ENCODE results near the gene ABHD14A.
A peak's percentile ranks its signal among the peaks of the same experiment; 100 is the strongest.

ABHD14A gene

DNA sequence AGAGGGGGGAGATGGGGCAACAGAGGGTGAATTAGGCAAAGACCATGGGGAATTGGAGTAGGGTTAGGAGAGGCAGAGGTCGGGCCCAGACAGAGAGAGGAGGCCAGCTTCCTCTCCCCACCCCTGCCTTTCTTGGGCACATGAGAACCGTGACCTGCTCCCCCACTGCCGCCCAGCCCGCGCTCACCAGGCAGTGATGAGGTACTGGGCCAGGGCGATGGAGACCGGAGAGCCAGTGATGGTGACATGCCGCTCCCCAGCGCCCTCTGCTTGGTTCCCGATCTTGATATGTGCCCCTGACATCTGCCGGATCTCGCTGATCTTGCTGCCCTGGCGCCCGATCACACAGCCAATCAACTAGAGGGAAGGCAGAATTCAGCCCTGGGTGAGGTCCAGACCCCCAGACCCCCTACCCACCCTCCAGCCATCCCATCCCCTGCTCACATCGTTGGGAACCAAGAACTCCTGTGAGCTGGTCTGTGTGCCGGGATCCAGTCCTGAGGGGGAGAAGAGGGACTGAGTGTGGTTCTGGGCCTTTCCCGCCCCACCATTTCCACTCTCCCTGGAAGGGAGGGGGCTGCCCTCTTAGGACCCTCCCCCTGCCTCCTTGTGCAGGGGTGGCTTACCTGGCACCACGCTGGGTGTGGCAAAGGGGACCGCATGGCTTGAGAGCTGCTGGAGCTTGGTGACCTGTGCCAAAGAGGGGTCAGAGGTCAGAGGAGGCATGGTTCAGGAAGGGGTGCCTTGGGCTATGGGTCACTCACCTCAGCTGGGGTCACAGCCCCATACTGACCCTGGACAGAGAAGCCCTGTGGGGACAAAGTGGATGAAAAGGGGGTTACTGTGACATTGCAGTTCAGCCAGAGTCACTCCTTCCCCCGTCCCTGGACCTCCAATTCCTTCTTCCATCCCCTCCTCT lies 16.0 kb upstream of the ABHD14A start:
- DNase-seq, result no peak

- no peak for DNase-seq
Observed at GRCh38 chr3:51959651-51960050, 15.2 kb upstream of the ABHD14A start.

- no peak for DNase-seq
Observed at GRCh38 chr3:51960386-51960785, 14.5 kb upstream of the ABHD14A start.

GRCh38 chr3:51961011-51961410 lies 13.9 kb upstream of the ABHD14A start:
- DNase-seq, result no peak

GRCh38 chr3:51961602-51962569 lies 13.0 kb upstream of the ABHD14A start:
- DNase-seq, result no peak

DNA sequence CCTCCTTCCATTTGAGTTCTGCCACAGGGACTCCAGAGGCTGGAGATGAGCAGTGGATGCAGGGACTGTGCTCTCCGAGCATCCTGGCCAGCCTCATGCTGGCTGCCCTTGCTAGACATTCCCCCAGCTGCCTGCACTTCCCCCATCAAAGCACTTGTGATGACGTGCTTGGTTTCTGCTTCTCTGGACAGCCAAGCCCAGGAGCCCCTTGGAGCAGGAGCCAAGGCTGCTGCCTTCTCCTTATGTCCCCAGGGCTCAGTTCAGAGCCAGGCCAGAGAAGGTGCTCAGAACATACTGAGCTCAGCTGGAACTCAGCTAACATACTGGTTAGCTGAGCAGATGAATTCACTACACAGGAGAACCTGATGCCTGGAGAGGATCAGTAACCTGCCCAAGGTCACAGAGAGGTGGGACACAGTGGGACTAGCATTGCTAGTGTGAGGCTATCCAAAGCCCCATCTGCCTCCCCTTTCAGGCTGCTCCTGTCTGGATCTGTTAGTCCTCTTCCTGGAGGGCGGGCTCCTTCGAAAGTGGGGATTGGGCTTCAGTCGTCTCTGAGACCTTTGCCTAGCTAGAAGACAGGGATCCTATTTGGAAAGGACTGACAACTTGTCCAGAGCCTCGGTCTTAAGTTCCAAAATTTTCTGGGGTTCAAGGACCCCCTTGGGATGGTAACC lies 11.9 kb upstream of the ABHD14A start:
- no peak for DNase-seq

DNA sequence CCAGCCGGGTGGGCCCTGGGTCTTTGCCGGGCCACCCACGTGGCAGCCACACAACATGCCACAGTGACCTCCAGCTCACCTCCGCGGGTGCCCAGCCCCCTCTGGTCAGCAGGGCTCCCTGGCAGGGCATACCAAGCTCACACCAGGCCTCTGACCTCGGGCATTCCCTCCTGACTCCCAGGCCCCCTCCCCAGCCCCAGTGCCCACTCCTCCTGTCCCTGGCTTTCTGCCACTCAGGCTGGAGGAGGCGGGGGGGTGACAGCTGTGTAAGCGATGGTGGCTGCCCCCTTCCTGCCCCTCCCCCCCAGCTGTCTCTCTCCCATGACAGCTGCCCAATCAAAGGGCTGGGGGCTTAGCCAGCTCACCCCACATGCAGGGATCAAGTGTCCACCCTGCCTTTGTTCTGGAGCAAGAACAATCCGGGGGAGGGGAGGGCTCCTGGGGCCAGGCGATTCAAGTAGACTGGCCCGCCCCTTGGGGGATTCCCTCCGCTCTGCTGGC lies 10.9 kb upstream of the ABHD14A start:
- DNase-seq, result no peak

GRCh38 chr3:51964521-51964920 lies 10.3 kb upstream of the ABHD14A start:
- no peak for DNase-seq

DNA sequence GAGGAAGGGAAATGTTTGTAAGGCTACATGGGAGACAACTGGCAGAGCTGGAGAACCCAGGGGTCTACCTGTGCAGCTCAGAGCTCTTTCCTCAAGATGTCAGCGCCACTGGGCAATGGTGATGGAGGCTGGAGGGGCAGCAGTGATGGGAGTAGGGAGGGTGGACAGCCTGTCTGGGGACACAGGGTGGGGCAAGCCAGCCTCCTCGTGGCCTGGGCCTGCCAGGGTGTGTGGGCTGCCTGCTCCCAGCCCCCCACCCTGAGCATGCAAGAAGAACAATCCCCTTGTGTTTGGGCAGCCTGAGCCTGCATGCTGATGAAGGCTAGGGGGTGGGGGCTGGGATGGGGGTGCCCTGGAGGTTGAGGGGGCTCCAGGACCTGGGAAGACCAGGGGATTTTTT lies 8.8 kb upstream of the ABHD14A start:
- no peak for DNase-seq

DNA sequence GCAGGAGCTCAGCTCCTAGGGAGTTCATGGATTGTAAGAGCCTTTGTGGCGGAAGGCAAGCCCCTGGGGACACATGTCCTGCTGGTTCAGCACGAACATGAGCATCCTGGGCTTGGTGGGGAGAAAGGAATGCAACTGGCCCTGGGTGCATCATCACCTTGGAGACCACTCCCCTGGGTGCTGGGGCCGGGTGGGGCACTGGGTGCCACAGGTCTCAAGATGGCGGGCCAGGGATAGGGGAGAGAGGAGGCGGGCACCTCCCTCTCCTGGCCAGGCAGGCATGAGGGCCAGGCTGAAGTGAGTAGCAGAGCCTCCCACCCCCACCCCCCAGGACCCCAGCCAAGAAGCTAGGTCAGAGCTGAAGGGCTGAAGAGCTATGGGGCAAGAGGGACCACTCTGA lies 8.4 kb upstream of the ABHD14A start:
- no peak for DNase-seq

- DNase-seq, result no peak
Observed at GRCh38 chr3:51966922-51967383, 7.9 kb upstream of the ABHD14A start.

- DNase-seq, result peak; percentile 71
Observed at GRCh38 chr3:51967384-51968169, 7.3 kb upstream of the ABHD14A start, which contains the start of gene PCBP4. Gene PCBP4 (minus strand): TSS chr3:51967454. CDS start chr3:51961240, 6,214 bp downstream.

GRCh38 chr3:51968170-51968775 lies 6.6 kb upstream of the ABHD14A start:
- peak; percentile 28 for DNase-seq

DNA sequence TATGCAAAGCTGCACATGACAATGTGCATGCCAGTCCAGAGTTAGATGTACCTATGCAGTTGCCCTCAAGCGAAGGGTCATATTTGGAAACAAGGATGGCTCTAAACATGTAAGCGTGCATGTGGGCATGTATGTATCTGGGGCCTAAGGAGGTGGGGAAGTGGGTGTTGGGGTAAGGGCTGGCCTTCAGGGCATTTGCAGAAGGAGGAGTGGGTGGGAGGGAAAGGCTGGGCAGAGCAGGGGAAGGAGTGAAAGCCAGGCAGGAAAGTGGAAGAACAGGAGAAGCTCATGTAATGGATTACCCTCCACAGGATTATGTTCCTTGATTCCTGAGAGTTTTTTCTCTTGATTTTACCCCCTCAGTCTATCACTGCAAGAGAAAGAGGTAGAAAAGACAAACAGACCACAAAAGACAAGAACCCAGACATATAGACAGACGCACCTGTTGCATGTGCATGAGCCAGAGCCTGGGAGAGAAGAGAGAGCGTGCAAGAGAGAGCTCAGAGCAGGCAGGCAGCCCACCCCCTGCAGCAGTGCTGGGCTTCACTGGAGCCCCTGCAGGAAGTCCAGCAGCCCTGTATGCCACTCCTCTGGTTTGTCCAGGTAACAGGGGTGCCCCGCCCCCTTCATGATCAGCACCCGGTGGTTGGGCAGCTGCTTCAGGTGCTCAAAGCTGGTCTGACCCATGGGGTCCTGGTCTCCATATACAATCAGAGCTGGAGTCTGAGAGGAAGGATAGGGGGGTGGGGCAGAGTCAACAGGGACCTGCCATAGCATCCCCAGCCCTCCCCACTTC lies 5.8 kb upstream of the ABHD14A start:
- DNase-seq, result no peak

- DNase-seq, result no peak
Observed at GRCh38 chr3:51969841-51970240, 5.0 kb upstream of the ABHD14A start.

DNA sequence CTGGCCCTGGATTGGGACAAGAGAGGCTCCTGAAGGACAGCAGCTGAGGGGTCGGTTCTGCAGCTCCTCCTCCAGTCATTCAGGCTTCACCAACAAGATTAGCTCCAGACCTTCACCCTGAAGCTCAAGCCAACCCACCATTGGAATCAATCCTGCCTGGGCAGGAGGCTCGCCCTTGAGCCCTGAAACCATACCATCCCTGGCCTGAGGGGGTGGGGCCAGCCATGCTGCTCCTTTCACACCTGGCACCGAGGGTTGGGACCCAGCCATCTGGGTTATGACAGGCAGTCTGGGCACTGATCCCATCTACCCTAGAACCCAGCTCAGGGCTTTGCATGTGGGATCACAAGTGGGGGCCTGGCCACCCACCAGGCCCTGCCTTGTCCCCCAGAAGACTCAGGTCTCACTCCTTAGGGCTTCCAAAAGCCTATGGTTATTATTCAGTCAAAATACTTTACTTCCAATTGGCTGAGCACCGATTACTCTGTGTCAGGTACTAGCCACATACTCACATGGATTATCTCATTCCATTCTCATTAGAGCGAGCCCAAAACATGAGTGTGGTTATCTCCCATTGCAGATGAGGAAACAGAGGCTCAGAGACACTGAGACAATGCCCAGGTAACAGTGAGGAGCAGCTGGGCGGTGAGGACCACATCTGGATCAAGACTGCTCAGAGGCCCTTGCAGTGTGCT lies 4.1 kb upstream of the ABHD14A start:
- DNase-seq, result no peak

- no peak for DNase-seq
Observed at GRCh38 chr3:51971350-51971749, 3.5 kb upstream of the ABHD14A start.

- no peak for DNase-seq
Observed at GRCh38 chr3:51974277-51974962, 444 bp upstream of the ABHD14A start.

All from fibroblast of skin of right biceps (primary cell).